Measurements from ENCODE around the gene PAQR7. TPM values are rescaled to one million over a fixed set of nuclear protein-coding genes. Genes with fewer than 3 reads are reported as not detected.
A peak's percentile ranks its signal among the peaks of the same experiment; 100 is the strongest.

PAQR7 gene
- total RNA-seq, 1 experiment from 2014 or later: 4.4 TPM

- intact Hi-C loops (cut with micrococcal nuclease): no loop called here
- no peak for TF ChIP-seq CTCF (IDR thresholded peaks at IDR 0.05; ENCODE audit: unreplicated experiment)
- peak overlapping the region; percentile 27 for H3K27ac Mint-ChIP-seq (ENCODE audit: low read depth, unreplicated experiment)
- no peak overlapping the region for H3K4me3 Mint-ChIP-seq (ENCODE audit: unreplicated experiment)
- BruUV-seq (replicated peaks): no TSS peak
- peaks cover 12% of the 10 kb centered on the region for H3K36me3 Mint-ChIP-seq (ENCODE audit: insufficient read depth, unreplicated experiment)
- DNase-seq (ENCODE audit: unreplicated experiment): no peak
- ChIA-PET POLR2A (no interaction called here), CTCF (interaction anchor here (8.1 kb wide), 1 partner anchor 101 kb away, joined by 106 read pairs; the partner anchor contains the start of gene PAFAH2)
- no peaks in the 10 kb centered on the region for H3K4me1 Mint-ChIP-seq (ENCODE audit: insufficient read depth, unreplicated experiment)
- no peaks in the 10 kb centered on the region for H3K9me3 Mint-ChIP-seq (ENCODE audit: unreplicated experiment)
- H3K27me3 Mint-ChIP-seq (ENCODE audit: insufficient read depth, unreplicated experiment): no peaks in the 10 kb centered on the region
Measured at GRCh38 chr1:25897754-25898153, 22.2 kb upstream of the PAQR7 start.

- no peak overlapping the region for H3K4me3 Mint-ChIP-seq (ENCODE audit: unreplicated experiment)
- H3K27ac Mint-ChIP-seq (ENCODE audit: low read depth, unreplicated experiment): no peak overlapping the region
- no peaks in the 10 kb centered on the region for H3K9me3 Mint-ChIP-seq (ENCODE audit: unreplicated experiment)
- no peaks in the 10 kb centered on the region for H3K4me1 Mint-ChIP-seq (ENCODE audit: insufficient read depth, unreplicated experiment)
- BruUV-seq (replicated peaks): no TSS peak
- no peaks in the 10 kb centered on the region for H3K27me3 Mint-ChIP-seq (ENCODE audit: insufficient read depth, unreplicated experiment)
- CTCF ChIA-PET: interaction anchor here (0.6 to 8.1 kb wide), 25 partner anchors 7 to 1152 kb away, joined by 3 to 106 read pairs (median 4); partner anchors contain the start of gene PAFAH2
- no peak for TF ChIP-seq CTCF (IDR thresholded peaks at IDR 0.05; ENCODE audit: unreplicated experiment)
- DNase-seq (ENCODE audit: unreplicated experiment): no peak
- POLR2A ChIA-PET: interaction anchor here (1.0 to 3.5 kb wide), 7 partner anchors 8 to 103 kb away, joined by 3 to 38 read pairs (median 8); partner anchors contain the start of genes PAFAH2 and PAQR7
- intact Hi-C loops (cut with micrococcal nuclease): no loop called here
- peaks cover 8% of the 10 kb centered on the region for H3K36me3 Mint-ChIP-seq (ENCODE audit: insufficient read depth, unreplicated experiment)
Measured at GRCh38 chr1:25896266-25896665, 20.8 kb upstream of the PAQR7 start.

DNA sequence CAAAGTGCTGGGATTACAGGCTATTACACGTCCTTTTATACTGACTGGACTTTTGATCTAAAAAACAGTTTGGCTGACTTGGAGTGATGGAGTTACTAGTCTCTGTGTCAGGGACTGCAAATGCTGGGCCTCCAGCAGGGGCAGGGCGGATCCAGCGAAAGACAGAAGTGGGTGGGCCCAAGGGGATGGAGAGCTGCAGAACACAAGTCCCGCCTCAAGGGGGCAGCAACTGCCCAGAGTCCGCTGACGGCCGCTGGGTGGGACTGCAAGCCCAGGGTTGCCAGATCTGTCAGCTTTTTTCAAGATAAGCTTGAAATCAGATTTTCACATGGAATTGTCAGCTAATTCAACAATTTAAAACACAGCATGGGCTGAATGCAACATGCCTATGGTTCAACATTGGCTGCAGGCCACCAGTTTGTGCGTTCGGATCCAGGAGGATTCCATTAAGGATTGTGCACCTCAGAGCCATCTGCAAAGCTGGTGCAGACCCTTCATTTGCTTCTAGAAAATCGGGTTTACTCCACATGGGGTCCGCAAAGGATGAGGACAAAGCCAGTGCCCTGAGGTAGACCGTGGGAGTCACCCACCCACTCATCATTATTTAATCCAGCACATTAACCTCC, 20.0 kb upstream of the PAQR7 start:
- no peaks in the 10 kb centered on the region for H3K27me3 Mint-ChIP-seq (ENCODE audit: insufficient read depth, unreplicated experiment)
- ChIA-PET POLR2A (interaction anchor here (1.0 to 3.5 kb wide), 9 partner anchors 9 to 103 kb away, joined by 4 to 38 read pairs (median 5); partner anchors contain the start of genes MTFR1L and PAFAH2), CTCF (interaction anchor here (0.6 to 8.1 kb wide), 35 partner anchors 8 to 1151 kb away, joined by 3 to 106 read pairs (median 4); partner anchors contain the start of gene PAFAH2)

More for the DNA sequence above, 20.0 kb upstream of the PAQR7 start:
- Mint-ChIP-seq H3K9me3 (ENCODE audit: unreplicated experiment) (no peaks in the 10 kb centered on the region), H3K36me3 (ENCODE audit: insufficient read depth, unreplicated experiment) (peaks cover under 1% of the 10 kb centered on the region), H3K27ac (ENCODE audit: low read depth, unreplicated experiment) (peak overlapping the region; percentile 16), H3K4me3 (ENCODE audit: unreplicated experiment) (peak overlapping the region; percentile 1), H3K4me1 (ENCODE audit: insufficient read depth, unreplicated experiment) (peaks cover 5% of the 10 kb centered on the region)
- peak; percentile 85 for DNase-seq (ENCODE audit: unreplicated experiment)
- intact Hi-C loops (cut with micrococcal nuclease): loop anchor here (1.0 to 2.0 kb wide), 2 partner anchors 59 to 103 kb away; partner anchors contain the start of gene PAFAH2
- BruUV-seq (replicated peaks): no TSS peak
- TF ChIP-seq CTCF (IDR thresholded peaks at IDR 0.05; ENCODE audit: unreplicated experiment): peak; percentile 95

All from MCF 10A (cell line).